Omental fat pad (tissue), 4 donors: ENCODE measurements around the gene SCO2. TPM values are rescaled to one million over a fixed set of nuclear protein-coding genes. Genes with fewer than 3 reads are reported as not detected.
"Not testable (repeated sequence)": the region's sequence is repeated elsewhere in the genome, so short reads cannot be mapped to it uniquely, and the experiment has no call there.

Experiments
- ATAC-seq: fragments of 150-250 bp; one replicate; pipeline ENCODE4 v1.9.1; 2016; ENCODE audit warnings: mild to moderate bottlenecking, moderate library complexity; ENCODE audit not compliant: low FRiP score
- DNase-seq: peaks from one replicate; pipeline ENCODE4 v3.0.0-alpha.2; 2019; ENCODE audit warnings: low spot score
- CTCF ChIP-seq, 3 donors: fragments of 450-650 bp; IDR thresholded peaks; one replicate each; pipeline ENCODE4 v1.5.1; 2016 to 2017; ENCODE audit warnings: antibody characterized with exemption in 3 of 3, mild to moderate bottlenecking in 3 of 3, moderate library complexity in 2 of 3
- total RNA-seq, 4 donors: library from RNA; depleted of rRNA; stranded (reverse); fragments of >200 nt; gene quantifications; one replicate each; pipeline ENCODE4 v1.1.0, GENCODE V29; 2016

SCO2 gene
- total RNA-seq, 4 donors from 2014 or later, result 2.8 to 15.0 (median 9.2) TPM

- no peak for ATAC-seq
- no peak for TF ChIP-seq CTCF (IDR thresholded peaks at IDR 0.05)
- no peak for DNase-seq
These were observed 10.8 kb upstream of the SCO2 start for GRCh38 chr22:50536226-50536625.

- no peak for ATAC-seq
- TF ChIP-seq CTCF (IDR thresholded peaks at IDR 0.05), result no peak
These were observed 9.7 kb upstream of the SCO2 start for GRCh38 chr22:50535113-50535512.

GRCh38 chr22:50533856-50534711 is 8.7 kb upstream of the SCO2 start:
- ATAC-seq, DNase-seq: not testable (repeated sequence)

More at GRCh38 chr22:50535113-50535512, 9.7 kb upstream of the SCO2 start:
- DNase-seq, result no peak

GRCh38 chr22:50532824-50533796 is 7.7 kb upstream of the SCO2 start:
- ATAC-seq (no peak), DNase-seq (no peak)

GRCh38 chr22:50531962-50532674 is 6.7 kb upstream of the SCO2 start:
- peak; percentile 23 for ATAC-seq
- no peak for TF ChIP-seq CTCF (IDR thresholded peaks at IDR 0.05)
- no peak for DNase-seq

More at GRCh38 chr22:50532824-50533796, 7.7 kb upstream of the SCO2 start:
- TF ChIP-seq CTCF (IDR thresholded peaks at IDR 0.05), result no peak

- peak; percentile 39 for ATAC-seq
- no peak for TF ChIP-seq CTCF (IDR thresholded peaks at IDR 0.05)
- no peak for DNase-seq
These were observed 6.2 kb upstream of the SCO2 start for GRCh38 chr22:50531546-50531961.
